ELF-1 (cell line): ENCODE results near the gene ELAC1.
A peak's percentile ranks its signal among the peaks of the same experiment; 100 is the strongest.

Source experiments
- DNase-seq: peaks from one replicate; pipeline ENCODE4 v3.0.0-alpha.2; 2016; ENCODE audit warnings: low read depth, low spot score

Gene ELAC1

DNA sequence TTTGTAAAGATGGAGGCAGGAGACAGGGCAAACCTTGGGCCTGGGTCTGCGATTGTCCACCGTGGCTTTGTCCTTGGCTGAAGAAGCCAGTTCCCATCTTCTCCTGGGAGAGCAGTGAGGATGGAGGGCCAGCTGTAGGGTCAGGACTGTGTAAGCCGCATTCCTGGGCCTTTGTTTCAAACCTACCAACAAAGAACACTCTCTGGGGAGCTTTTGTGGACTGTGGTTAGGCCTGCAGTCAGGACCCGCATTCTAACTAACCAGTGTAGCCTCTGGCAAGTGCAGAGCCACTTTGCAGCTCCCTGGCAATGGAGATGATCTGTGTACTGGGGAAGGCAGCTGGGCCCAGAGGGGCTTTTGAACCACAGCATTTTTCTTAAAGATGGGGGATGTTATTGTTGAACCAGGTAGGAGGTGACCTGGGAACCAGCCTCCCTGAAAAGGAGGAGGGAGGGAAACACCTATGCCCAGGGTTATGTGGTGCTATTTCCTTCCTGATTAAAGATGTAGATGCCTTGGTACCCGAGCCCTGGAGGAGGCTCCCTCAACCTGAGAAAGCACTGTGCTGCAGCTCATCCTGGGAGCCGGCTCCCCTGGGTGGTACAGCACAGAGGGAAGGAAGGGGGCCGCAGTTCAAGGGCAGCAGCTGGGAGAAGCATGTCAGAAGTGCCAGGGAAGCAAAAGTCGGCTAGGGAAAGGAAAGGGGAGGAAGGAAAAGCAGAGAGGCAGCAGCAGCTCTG lies 49.5 kb downstream of the ELAC1 start:
- peak; percentile 95 for DNase-seq

- no peak for DNase-seq
These were observed 52.7 kb downstream of the ELAC1 start for GRCh38 chr18:51020536-51020935.

GRCh38 chr18:51021226-51021965 lies 53.6 kb downstream of the ELAC1 start:
- DNase-seq = no peak

- DNase-seq = no peak
These were observed 57.7 kb downstream of the ELAC1 start for GRCh38 chr18:51025512-51025911.

- peak; percentile 21 for DNase-seq
These were observed 60.5 kb downstream of the ELAC1 start for GRCh38 chr18:51028201-51028805.

- DNase-seq = no peak
These were observed 61.5 kb downstream of the ELAC1 start for GRCh38 chr18:51029378-51029693.

- DNase-seq = peak; percentile 98
These were observed 62.1 kb downstream of the ELAC1 start, which contains the start of gene SMAD4 for GRCh38 chr18:51029694-51030536. Gene SMAD4 (plus strand): TSS chr18:51030213. CDS start chr18:51047047, 16,834 bp downstream.

- peak; percentile 76 for DNase-seq
These were observed 62.9 kb downstream of the ELAC1 start for GRCh38 chr18:51030537-51031258.

GRCh38 chr18:51032193-51032592 lies 64.4 kb downstream of the ELAC1 start:
- DNase-seq = no peak

- no peak for DNase-seq
These were observed 69.4 kb downstream of the ELAC1 start for GRCh38 chr18:51037230-51037629.
